ENCODE data around the gene MBNL2. TPM values are rescaled to one million over a fixed set of nuclear protein-coding genes. Genes with fewer than 3 reads are reported as not detected.

The MBNL2 gene
- total RNA-seq, 3 donors from 2014 or later (not counting 1 experiment from before 2014, with no cell fraction given) = 30.9 to 38.3 (median 33.1) TPM

- no peak overlapping the region for H3K27ac ChIP-seq (ENCODE audit: low read length)
These were observed 6.8 kb upstream of the MBNL2 start for GRCh38 chr13:97215325-97215724.

GRCh38 chr13:97219226-97219625 lies 2.9 kb upstream of the MBNL2 start:
- H3K9me3 ChIP-seq (ENCODE audit: control insufficient read depth, insufficient read depth, low read length) = no peaks in the 10 kb centered on the region
- 90% methylated on average over 2 of the region's 2 CpGs for WGBS (ENCODE audit: insufficient coverage)
- H3K27ac Mint-ChIP-seq = no peak overlapping the region

More at GRCh38 chr13:97215325-97215724, 6.8 kb upstream of the MBNL2 start:
- no peaks in the 10 kb centered on the region for H3K27me3 ChIP-seq (ENCODE audit: control insufficient read depth, insufficient read depth, low read length)
- H3K4me3 Mint-ChIP-seq = no peak overlapping the region
- peaks cover 0 to 2% of the 10 kb centered on the region in 2 donors for H3K27me3 Mint-ChIP-seq (ENCODE audit: low read depth in 2 of 2)
- no peaks in the 10 kb centered on the region for H3K9me3 ChIP-seq (ENCODE audit: control insufficient read depth, insufficient read depth, low read length)
- DNase-seq (peak in 1 of 2 donors; percentile 48), ATAC-seq (peak; percentile 34 to 52 (median 41))
- no peak for TF ChIP-seq CTCF (IDR thresholded peaks at IDR 0.05)
- H3K27ac Mint-ChIP-seq = no peak overlapping the region
- H3K36me3 ChIP-seq (ENCODE audit: control insufficient read depth, insufficient read depth, low read length) = no peaks in the 10 kb centered on the region
- H3K4me3 ChIP-seq (ENCODE audit: low read length) = no peak overlapping the region
- no peaks in the 10 kb centered on the region for H3K36me3 Mint-ChIP-seq
- H3K9me3 Mint-ChIP-seq = no peaks in the 10 kb centered on the region
- 20% methylated on average over 1 of the region's 2 CpGs for WGBS (ENCODE audit: insufficient coverage)
- peaks cover 16% of the 10 kb centered on the region for H3K4me1 ChIP-seq (ENCODE audit: control insufficient read depth, insufficient read depth, low read length)
- H3K4me1 Mint-ChIP-seq = peaks cover 15 to 16% of the 10 kb centered on the region in 2 donors
- intact Hi-C loops (cut with micrococcal nuclease) = no loop called here

GRCh38 chr13:97220151-97220900 lies 1.8 kb upstream of the MBNL2 start:
- Histone ChIP-seq H3K4me3 (ENCODE audit: low read length) (no peak overlapping the region), H3K27ac (ENCODE audit: low read length) (no peak overlapping the region), H3K27me3 (ENCODE audit: control insufficient read depth, insufficient read depth, low read length) (no peaks in the 10 kb centered on the region), H3K9me3 (ENCODE audit: control insufficient read depth, insufficient read depth, low read length) (no peaks in the 10 kb centered on the region), H3K4me1 (ENCODE audit: control insufficient read depth, insufficient read depth, low read length) (peaks cover 17% of the 10 kb centered on the region), H3K36me3 (ENCODE audit: control insufficient read depth, insufficient read depth, low read length) (no peaks in the 10 kb centered on the region)
- no peaks in the 10 kb centered on the region for H3K36me3 Mint-ChIP-seq
- no peaks in the 10 kb centered on the region for H3K27me3 Mint-ChIP-seq (ENCODE audit: low read depth in 2 of 2)
- H3K4me3 Mint-ChIP-seq = peak overlapping the region; percentile 5
- H3K27ac Mint-ChIP-seq = peak overlapping the region; percentile 1 to 19
- intact Hi-C loops (cut with micrococcal nuclease) = loop anchor here (5.0 kb wide), 1 partner anchor 1543 kb away; the partner anchor contains the start of gene DNAJC3
- ATAC-seq (no peak), DNase-seq (no peak)
- TF ChIP-seq CTCF (IDR thresholded peaks at IDR 0.05) = no peak
- 84% methylated on average over 3 of the region's 3 CpGs for WGBS (ENCODE audit: insufficient coverage)
- H3K4me1 Mint-ChIP-seq = peaks cover 30 to 32% of the 10 kb centered on the region in 2 donors
- no peaks in the 10 kb centered on the region for H3K9me3 Mint-ChIP-seq

More at GRCh38 chr13:97219226-97219625, 2.9 kb upstream of the MBNL2 start:
- Mint-ChIP-seq H3K27me3 (ENCODE audit: low read depth in 2 of 2) (no peaks in the 10 kb centered on the region), H3K4me1 (peaks cover 25 to 28% of the 10 kb centered on the region in 2 donors), H3K36me3 (no peaks in the 10 kb centered on the region), H3K4me3 (no peak overlapping the region), H3K9me3 (no peaks in the 10 kb centered on the region)
- ATAC-seq = no peak
- H3K4me1 ChIP-seq (ENCODE audit: control insufficient read depth, insufficient read depth, low read length) = peaks cover 15% of the 10 kb centered on the region
- no peak overlapping the region for H3K27ac ChIP-seq (ENCODE audit: low read length)
- H3K4me3 ChIP-seq (ENCODE audit: low read length) = no peak overlapping the region
- no peak for TF ChIP-seq CTCF (IDR thresholded peaks at IDR 0.05)
- intact Hi-C loops (cut with micrococcal nuclease) = no loop called here
- H3K27me3 ChIP-seq (ENCODE audit: control insufficient read depth, insufficient read depth, low read length) = no peaks in the 10 kb centered on the region
- no peak for DNase-seq
- no peaks in the 10 kb centered on the region for H3K36me3 ChIP-seq (ENCODE audit: control insufficient read depth, insufficient read depth, low read length)
